GM15510 (cell line): Measurements from ENCODE around the gene KERA.

Source experiments
- POLR2A ChIP-seq: IDR thresholded peaks from 3 replicates; pipeline ENCODE4 v1.6.1; 2011; ENCODE audit warnings: borderline replicate concordance; ENCODE audit not compliant: insufficient read length; ENCODE audit errors: extremely low read depth

The KERA gene

DNA sequence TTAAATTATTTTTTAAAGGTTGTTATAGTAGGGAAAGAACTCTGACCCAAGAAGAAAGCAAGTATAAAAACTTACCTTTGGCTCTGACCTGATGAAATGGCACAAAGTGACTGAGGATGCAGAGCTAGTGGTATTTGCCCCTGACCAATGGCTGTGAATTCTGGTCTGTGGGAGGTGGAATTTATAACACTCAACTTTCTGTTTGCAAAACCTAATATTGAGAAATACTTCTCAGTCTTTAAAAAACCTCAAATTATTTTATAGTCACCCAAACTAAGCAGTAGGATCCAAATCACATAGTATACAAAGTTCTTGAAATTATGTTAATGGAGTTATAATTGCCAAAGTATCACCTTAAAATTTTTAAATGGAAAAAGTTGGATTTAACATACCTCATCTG is 53.0 kb downstream of the KERA start, which contains the start of gene EPYC:
Gene EPYC, minus strand, starts transcription at position 101 of the 400 bp plus-strand sequence. CDS start 2,407 bp downstream, outside the sequence.
- no peak for TF ChIP-seq POLR2A

DNA sequence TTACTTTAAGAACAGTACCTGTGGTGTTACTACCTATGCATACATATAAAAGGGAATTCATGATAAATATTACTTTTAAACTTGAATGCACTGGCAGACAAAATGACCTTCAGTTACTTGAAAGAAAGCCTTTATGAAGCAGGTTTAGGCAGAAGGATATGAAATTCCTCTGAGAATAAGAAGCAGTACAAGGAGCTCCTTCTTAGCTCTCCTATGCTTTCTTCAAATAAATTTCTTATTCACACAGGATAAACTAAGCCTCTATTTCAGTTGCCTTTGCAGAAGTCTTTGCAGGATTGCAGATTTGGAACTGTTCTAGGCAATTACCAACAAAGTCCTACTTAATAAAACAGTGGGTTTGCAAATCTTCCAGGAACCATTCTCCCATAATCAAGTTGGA is 54.1 kb downstream of the KERA start:
- no peak for TF ChIP-seq POLR2A

DNA sequence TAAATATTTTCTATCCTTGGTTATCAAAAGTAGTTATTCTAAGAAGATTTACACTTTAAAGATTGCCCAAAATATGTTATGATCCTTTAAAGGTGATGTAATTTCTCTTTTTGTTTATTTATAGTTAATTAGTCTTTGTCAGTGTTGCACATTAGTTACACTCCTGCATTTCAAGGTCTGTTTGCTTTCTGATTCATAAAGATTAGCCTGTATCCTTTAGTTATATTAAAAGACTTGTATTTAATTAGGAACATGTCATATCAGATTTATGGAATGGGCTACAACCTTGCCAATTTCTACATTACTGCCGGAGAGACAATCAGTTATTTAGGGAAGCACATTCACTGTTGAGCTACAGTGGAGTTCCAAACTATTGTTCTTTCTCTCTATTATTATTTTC is 56.5 kb downstream of the KERA start:
- no peak for TF ChIP-seq POLR2A
